Mesenteric fat pad (tissue), 1 donor: ENCODE data around the gene TRIP12. TPM values are rescaled to one million over a fixed set of nuclear protein-coding genes. Genes with fewer than 3 reads are reported as not detected.
"Not testable (repeated sequence)": the region's sequence is repeated elsewhere in the genome, so short reads cannot be mapped to it uniquely, and the experiment has no call there.

Experiments used
- DNase-seq: peaks from one replicate; pipeline ENCODE4 v3.0.0-alpha.2; 2020; ENCODE audit warnings: low spot score
- total RNA-seq: library from RNA; stranded (reverse); fragmentation: NEBNext Ultra II Directional; extraction: Animal tissue kit (Norgen Biotek cat#: 25700); gene quantifications from one replicate; pipeline ENCODE4 v1.2.1, GENCODE V29; 2021
- donor health status: DM: yes; HTN: yes; CAD: no.

Gene TRIP12
- total RNA-seq, 1 donor from 2014 or later, result 259 TPM

DNA sequence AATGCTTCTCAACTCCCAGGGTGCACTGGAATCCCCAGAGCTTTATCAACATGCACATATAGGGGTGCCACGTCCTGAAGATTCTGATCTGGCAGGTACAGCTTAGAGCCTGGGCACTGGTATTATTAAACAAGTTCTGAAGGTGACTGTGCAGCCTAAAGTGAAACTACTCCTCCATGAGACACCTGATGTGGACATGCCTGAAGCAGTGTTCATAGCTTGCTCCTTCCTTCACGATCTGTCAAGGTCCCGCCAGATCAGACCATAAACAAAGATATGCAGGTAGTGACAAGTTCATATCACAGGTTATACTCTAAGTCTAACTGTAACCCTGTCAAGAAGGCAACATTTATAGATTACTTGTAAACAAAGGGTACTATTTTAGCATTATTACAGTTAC lies 142.2 kb downstream of the TRIP12 start:
- DNase-seq, result no peak

DNA sequence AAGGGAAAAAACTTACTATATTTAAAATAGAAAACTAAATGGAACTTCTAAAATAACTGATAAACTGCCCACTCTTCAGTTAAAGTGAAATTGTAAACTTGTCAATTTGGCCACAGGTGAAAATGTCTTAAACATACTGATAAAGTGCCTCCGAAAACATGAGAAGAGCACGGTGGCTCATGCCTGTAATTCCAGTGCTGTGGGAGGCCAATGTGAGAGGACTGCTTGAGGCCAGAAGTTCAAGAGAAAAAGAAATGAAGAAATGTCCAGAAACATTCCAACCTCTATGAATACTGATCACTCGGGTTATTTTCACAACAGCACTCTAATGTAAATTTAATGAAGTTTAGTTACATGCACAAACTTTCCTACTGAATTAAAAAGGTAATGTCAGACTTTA lies 144.1 kb downstream of the TRIP12 start:
- no peak for DNase-seq

DNA sequence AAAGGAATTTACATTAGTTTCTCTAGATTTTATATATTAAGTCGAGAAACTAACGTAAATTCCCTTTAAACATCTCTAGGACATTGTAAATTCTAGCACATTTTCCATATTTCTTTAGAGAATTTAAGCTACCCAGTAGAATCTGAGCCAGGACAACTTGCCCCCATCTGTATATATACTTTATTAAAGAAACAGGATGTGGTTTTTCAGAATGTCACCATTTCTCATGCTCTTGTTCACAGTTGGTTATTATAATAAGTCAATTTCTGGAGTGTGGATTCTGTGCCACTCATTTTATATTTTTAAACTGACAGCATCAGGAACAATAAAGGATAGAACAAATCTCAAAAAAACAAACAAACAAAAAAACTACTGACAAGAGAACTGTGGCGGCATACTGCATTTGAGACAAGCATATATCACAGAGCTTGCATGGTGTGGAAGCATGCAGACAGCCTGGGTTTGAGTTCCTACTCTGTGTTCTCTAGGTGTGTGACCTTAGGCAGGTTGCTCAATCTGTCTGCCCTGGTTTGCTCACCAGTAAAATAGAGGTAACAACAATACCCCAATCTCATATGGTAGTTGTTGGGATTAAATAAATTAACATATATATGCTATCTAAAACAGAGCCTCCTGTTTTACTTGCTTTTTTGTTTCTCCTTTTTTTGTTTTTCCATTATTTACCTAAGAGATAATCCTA lies 146.0 kb downstream of the TRIP12 start:
- no peak for DNase-seq

DNA sequence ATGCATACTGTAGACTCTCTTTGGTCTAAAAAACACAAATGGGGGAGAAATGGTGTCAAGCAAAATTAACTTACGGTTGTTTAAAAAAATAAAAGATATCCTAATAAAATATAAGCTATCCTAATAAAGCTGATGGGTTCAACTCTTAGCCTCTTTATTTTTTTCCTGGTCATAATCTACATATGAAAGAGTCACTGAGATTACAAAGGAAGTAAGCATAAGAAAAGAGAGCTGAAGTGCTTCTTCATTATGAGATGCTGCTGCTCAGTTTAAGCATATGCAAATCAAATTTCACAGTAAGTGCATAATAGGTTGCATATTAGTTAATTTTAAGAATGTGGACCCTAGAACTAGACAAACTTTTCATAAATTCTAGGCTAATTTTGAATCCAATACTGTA lies 147.6 kb downstream of the TRIP12 start:
- no peak for DNase-seq

DNA sequence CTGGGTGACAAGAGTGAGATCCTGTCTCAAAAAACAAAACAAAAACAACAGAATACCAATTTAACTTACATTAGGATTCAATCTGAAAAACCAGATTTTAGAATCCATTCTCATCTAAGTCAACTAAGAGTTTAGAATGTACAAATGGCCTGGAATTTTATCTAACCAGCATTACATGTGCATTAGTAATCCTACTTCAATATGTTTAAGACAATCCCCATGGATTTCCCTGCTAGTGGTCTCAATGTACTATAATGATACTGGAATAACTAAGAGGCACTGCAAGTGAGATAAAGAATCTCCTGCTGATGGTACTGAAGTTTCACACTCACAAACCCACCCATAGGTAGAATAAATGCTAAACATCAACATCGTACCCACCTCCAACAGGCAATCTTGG lies 153.6 kb downstream of the TRIP12 start:
- no peak for DNase-seq

DNA sequence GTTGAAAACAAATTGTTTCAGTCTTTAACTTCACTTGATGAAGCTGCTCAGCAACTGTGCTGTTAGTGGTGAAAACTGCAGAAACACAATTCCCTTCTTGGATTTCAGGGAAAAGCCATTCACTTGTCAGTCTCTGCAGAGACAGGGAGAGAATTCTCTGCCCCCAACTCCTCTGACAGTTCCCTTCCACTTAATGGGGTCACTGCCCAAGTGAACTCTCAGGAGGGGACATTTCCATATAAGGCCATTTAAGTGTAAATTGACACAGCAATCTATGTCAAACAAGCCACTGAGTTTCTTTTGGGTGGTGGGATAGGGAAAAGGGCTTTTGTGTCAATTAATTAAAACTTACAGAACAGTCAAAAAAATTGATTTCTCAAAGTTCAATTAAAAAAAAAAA lies 156.1 kb downstream of the TRIP12 start:
- DNase-seq, result no peak

DNA sequence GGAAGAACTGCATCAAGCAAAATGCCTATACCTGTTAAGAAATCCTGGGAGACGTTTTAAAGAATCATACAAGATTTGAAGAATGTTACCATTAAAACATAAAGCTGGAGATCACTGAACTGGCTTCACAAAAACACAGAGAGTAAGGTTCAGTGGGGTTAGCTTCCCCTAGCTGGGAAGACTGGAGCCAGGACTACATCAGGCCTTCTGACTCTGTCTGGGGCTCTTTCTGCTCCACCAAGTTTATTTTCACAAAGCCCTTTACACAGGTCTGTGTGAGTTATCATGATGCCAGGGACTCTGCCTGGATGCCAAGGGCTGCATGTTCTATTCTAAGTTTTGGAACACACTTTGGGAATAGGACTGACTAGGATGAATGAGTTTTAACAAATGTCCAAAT lies 160.1 kb downstream of the TRIP12 start:
- no peak for DNase-seq

DNA sequence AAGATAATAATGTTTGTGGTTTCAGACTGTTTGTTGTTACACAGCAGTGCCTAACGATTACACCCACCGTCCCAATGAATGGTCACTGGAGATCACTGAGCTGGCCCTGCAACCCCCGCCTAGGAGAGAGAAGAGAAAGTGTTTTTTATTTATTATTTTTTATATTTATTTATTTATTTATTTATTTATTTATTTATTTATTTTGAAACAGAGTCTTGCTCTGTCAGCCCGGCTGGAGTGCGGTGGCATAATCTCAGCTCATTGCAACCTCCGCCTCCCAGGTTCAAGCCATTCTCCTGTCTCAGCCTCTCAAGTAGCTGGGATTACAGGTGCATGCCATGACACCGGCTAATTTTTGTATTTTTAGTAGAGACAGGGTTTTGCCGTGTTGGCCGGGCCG lies 164.3 kb downstream of the TRIP12 start:
- not testable (repeated sequence) for DNase-seq

DNA sequence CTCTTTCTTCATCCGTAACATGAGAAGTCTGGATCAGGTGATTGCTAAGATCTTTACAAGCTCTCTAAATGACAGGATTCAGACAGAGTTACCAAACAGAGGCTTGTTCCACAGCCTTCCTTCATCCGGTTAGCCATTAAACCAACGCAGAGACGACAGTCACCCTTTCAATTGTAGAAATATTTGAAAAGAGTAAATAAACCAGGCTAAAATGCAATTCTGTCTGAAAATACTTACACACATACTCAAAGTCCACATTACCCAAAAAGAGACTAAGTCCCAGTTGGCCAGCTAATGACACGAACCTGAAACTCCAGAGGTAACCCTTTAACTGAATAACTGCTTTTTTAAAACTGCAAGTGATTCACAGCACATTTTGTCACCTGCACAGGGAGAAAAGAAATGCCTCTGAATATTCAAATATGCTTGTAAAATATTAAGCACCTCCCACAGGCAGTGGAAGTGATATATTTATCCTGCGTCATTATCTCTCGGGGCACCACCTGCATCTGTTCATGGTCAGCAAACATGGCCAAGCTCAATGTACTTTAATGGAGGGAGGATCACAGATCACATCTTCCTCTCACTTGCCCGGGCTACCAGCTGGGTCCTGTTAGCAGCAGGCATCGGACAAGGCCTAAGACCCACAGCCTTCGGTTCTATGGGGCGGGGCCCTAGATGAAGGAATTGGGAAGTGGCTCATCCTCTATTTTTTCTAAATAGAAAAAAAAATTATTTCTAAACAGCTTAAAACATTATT lies 168.7 kb downstream of the TRIP12 start:
- no peak for DNase-seq

DNA sequence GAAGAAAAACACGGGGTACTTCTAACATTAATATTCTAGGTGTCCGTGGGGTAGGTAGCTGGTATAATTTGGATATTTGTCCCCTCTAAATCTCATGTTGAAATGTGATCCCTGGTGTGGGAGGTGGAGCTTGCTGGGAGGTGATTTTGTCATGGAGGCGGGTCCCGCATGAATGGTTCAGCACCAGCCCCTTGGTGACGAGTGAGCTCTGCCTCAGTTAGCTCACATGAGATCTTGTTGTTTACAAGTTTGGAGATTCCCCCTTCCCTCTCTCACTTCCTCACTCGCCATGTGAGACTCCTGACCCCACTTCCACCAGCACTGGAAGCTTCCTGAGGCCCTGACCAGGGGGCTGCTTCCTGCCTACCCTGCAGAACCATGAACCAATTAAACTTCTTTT lies 172.0 kb downstream of the TRIP12 start:
- no peak for DNase-seq

DNA sequence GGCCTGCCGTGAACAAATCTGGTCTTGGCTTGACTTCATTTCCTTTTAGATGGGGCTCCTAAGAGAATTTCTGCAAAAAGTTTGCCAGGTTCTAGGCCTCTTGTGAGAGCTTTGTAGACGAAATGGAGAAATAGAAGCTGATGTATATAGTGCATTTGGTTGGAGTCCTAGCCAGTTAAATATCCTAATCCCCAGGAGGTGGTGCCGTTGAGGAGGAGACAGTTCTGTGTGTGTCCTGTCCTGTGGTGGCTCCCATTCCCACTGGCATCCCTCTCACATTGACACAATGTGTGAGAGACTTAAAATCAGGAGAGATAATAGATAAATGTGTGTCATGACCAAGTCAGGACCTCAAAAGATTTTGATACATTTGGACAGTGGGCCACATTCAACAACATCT lies 172.9 kb downstream of the TRIP12 start:
- no peak for DNase-seq

DNA sequence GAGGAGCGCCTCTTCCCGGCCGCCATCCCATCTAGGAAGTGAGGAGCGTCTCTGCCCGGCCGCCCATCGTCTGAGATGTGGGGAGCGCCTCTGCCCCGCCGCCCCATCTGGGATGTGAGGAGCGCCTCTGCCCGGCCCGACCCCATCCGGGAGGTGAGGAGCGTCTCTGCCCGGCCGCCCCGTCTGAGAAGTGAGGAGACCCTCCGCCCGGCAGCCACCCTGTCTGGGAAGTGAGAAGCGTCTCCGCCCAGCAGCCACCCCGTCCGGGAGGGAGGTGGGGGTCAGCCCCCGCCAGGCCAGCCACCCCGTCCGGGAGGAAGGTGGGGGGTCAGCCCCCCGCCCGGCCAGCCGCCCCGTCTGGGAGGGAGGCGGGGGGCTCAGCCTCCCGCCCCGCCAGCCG lies 179.1 kb downstream of the TRIP12 start:
- not testable (repeated sequence) for DNase-seq

DNA sequence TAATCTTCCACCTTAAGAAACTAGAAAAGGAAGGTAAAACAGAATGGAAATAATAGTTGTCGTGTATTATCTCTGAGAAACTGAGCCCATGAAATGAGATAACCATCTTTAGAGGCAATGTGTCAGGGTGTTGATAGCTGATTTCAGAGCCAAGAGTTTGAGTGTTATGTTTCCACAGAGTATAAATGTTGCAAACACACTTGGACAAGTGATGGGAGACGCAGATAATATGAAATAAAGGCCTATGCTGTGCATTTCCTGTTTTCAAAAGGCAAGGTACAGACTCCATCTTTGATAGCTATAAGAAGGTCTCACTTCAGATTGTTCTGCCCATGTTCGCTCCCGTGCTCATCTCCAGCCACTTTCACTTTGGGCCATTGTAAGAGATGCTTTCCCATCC lies 181.5 kb downstream of the TRIP12 start:
- no peak for DNase-seq

DNA sequence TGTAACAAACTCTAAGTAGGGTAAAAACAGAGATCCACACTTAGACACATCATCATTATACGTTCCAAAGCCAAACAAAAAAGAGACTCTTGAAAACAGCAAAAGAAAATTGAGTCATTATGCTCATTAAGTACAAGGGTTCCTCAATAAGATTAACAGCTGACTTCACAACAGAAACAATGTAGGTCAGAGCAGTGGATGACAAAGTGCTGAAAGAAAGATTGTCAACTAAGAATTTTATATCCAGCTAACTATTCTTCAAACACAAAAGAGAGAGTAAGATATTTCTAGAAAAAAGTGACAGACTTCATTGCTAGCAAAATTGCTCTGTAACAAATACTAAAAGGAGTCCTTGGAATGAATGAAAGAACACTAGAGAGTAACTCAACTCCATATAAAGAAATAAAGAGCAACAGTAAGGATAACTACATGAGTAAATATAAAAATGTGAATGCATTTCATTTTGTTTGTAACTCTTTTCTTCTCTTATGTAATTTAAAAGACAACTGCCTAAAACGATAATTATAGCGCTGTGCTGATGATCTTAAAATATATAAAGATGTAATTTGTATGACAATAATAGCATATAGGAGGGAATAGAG lies 183.7 kb downstream of the TRIP12 start:
- DNase-seq, result no peak

DNA sequence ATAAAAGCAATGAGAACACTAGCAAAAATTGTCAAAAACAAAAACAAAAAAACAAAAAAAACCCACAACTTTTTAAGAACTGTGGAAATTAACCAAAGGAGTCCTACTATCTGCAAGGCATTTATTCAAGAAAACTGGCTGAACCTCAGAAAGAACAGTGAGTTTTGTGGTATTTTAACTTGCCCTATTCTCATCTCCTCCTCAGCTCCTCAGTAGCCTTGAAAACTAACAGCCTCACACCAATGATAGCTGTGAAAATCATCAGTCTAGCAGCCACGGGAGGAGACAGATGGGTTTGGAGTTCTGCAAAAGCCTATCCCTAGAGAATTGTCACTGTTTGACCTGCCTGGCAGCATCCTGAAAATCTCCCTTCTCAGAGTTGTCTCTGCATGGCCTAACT lies 187.4 kb downstream of the TRIP12 start:
- DNase-seq, result no peak

DNA sequence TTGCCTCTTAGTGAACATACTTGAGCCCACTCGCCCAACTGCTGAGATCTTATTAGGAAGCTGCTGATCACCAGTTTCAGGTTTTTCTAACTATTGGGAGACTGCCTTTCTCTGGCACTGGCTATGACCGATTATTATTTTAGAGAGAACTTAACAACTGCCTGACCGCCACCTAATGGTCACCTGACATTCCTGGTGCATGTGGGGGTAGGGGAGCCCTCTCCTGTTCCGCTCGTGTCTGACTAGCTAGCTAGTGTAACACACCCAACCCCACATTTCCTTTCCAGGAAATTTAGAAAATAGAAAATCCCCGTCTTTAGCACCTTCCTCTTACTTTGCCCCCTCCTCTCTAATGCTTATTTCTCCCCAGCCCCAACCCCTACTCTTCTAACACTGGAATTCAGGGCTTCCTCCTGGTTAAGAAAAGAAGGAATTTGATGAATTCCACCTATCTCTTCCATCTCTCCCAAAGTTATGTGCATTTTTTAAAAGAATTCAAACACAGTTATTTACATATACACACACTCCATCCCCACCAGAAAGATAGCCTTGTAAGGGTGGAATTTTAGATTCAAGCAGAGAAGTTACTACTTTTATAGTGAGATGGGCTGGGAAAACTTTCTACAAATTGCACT lies 188.1 kb downstream of the TRIP12 start:
- no peak for DNase-seq

DNA sequence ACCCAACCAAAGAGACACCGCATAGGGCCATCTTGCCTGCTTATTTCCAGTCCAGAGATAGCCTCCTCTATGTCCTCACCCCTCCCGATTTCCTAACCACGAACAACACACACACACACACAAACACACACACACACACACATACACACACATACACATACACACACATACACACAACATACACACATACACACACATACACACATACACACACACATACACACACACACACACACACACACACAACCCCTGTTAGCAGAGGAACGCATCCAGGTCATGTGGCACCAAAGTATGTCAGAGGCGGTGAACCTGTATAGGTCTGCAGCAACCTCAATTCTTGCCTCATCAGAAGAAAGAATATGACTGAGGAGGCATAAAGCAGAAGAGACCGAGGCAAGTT lies 188.9 kb downstream of the TRIP12 start:
- DNase-seq, result no peak

DNA sequence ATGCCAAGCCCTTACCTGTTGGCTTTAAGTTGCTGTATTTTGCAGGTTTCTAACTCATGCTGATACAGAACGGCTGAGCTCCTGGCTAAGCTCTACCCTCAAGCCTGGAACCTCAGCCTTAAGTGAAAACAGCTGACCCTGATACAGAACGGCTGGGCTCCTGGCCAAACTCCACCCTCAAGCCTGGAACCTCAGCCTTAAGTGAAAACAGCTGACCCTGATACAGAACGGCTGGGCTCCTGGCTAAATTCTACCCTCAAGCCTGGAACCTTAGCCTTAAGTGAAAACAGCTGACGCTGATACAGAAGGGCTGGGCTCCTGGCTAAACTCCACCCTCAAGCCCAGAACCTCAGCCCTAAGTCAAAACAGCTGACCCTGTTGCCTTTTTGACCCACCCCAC lies 189.9 kb downstream of the TRIP12 start:
- no peak for DNase-seq

DNA sequence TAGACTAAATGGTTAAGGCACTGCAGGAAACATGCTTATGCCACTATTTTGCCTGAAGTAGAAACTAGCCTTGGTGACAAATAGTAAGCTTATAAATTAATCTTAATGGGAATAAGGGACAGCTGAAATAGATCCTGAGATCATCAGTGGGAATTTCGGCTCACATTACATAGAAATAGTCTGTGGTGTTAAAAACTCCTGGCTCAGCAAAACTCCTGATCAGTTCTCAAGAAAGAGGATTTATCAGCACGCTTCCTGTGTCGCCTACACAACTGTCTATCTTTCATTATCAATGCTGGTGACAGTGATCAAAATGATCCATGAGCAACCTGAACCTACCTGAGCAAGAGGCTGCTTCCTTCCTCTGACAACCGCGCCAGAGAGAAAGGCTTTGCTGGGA lies 190.4 kb downstream of the TRIP12 start:
- DNase-seq, result no peak

DNA sequence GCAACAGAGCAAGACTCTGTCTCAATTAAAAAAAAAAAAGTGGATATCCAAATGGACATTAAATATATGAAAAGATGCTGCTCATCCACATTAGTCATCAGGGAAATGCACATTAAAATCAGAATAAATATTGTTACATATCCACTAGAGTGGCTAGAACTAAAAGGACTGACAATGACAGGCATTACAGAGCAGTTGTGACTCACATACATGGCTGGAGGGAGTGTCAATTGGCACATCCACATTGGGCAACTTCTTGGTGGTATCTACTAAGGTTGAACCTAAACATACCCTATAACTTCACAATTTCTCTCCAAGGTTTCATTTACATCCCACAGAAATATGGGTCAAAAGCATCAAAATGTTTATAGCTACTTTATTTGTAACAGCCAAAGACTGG lies 193.4 kb downstream of the TRIP12 start:
- no peak for DNase-seq

DNA sequence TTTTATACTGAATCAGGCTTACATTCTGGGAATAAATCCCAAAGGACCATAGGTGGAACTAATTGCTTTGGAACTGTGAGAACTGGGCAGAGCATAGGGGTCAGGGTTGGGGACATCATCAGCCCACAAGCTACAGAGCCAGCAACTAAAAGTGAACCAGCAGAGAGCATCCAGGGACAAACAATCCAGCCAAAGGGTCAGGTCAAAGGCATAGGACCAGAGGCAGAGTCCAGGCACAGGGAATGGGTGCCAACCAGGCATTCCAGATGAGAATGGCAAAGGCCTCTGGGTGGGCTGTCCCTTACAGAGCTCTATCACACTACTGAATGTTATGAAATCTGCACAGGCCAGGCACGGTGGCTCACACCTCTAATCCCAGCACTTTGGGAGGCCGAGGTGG lies 195.2 kb downstream of the TRIP12 start:
- DNase-seq, result no peak
